ENCODE results near the gene APH1B. TPM values are rescaled to one million over a fixed set of nuclear protein-coding genes. Genes with fewer than 3 reads are reported as not detected.

Gene APH1B
- total RNA-seq, 1 experiment from 2014 or later: 20.9 TPM

DNA sequence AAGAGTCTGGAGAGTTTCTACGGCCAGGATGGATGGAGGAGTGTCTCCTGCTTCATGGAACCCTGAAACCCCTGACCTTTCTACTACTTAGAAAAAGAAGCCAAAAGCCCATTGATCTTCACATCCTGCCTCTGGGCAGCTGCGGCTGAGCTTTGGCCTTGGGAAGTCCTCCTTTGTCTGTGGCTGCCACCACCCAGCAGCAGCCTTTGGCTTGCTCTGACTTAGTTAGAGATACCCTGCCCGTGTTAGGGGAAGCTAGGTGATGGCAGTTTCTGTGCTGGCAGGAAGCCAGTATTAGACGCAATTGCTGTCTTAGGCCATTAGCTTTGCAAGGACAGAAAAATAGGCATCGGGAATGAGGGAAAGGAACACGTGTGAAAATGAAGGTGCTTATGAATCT, 18.8 kb downstream of the APH1B start:
- H3K18ac ChIP-seq (ENCODE audit: insufficient read length, low read depth, low read length): no peak overlapping the region
- TF ChIP-seq CTCF (conservative IDR thresholded peaks at IDR 0.05): no peak
- H2BK5ac ChIP-seq (ENCODE audit: insufficient read length, low read length): no peak overlapping the region
- H3K27ac ChIP-seq (ENCODE audit: insufficient read length, low read depth, low read length): no peak overlapping the region
- H2BK15ac ChIP-seq (ENCODE audit: low read depth, low read length): no peak overlapping the region
- no peak overlapping the region for H4K91ac ChIP-seq (ENCODE audit: insufficient read length, low read depth, low read length)
- H4K20me1 ChIP-seq (ENCODE audit: control insufficient read depth, insufficient read depth, insufficient read length): no peaks in the 10 kb centered on the region
- no peak overlapping the region for H3K23ac ChIP-seq (ENCODE audit: insufficient read length, low read depth, low read length)
- H2AK5ac ChIP-seq (ENCODE audit: insufficient read length, low read length): no peak overlapping the region
- H3K9me3 Mint-ChIP-seq: no peaks in the 10 kb centered on the region
- H3K14ac ChIP-seq (ENCODE audit: insufficient read depth, low read length): no peak overlapping the region
- H3K27me3 Mint-ChIP-seq (ENCODE audit: low read depth): no peaks in the 10 kb centered on the region
- no peak overlapping the region for H3K4ac ChIP-seq (ENCODE audit: low read depth, low read length)
- H3K27ac Mint-ChIP-seq: no peak overlapping the region
- H2BK120ac ChIP-seq (ENCODE audit: low read depth, low read length, poor library complexity, severe bottlenecking): no peak overlapping the region
- H3K4me1 ChIP-seq (ENCODE audit: insufficient read depth, low read length): no peaks in the 10 kb centered on the region
- H2BK12ac ChIP-seq (ENCODE audit: insufficient read length, low read depth, low read length): no peak overlapping the region
- H2AFZ ChIP-seq (ENCODE audit: low read length): no peak overlapping the region
- no peak overlapping the region for H3T11ph ChIP-seq (ENCODE audit: low read length)
- no peak overlapping the region for H3K56ac ChIP-seq (ENCODE audit: insufficient read length, low read depth, low read length)
- H3K4me1 Mint-ChIP-seq: peaks cover 4 to 11% of the 10 kb centered on the region in 2 experiments; a peak in 3 of 4 replicates
- no peaks in the 10 kb centered on the region for H3K23me2 ChIP-seq (ENCODE audit: insufficient read length, low read depth, low read length, poor library complexity, severe bottlenecking)
- no peak overlapping the region for H4K8ac ChIP-seq (replicated peaks; ENCODE audit: insufficient read length, low read depth, low read length)
- H3K9me3 ChIP-seq (ENCODE audit: control insufficient read depth, low read depth, low read length): no peaks in the 10 kb centered on the region
- H3K36me3 Mint-ChIP-seq (ENCODE audit: insufficient read depth in 1 of 3, low read depth in 3 of 3): peaks cover 0 to 13% (median 7%) of the 10 kb centered on the region in 3 experiments; a peak in 4 of 7 replicates
- no peak overlapping the region for H3K9ac ChIP-seq (ENCODE audit: extremely low read depth, insufficient read length, low read length)
- H3K79me2 ChIP-seq (ENCODE audit: insufficient read depth, low read length): no peaks in the 10 kb centered on the region
- no peak overlapping the region for H3K4me2 ChIP-seq (ENCODE audit: insufficient read depth, insufficient read length, low read length)
- no peaks in the 10 kb centered on the region for H3K27me3 ChIP-seq (ENCODE audit: insufficient read depth, low read length)
- H3K79me1 ChIP-seq (ENCODE audit: insufficient read depth, low read depth, low read length, poor library complexity, severe bottlenecking): no peaks in the 10 kb centered on the region
- H3K4me3 Mint-ChIP-seq: no peak overlapping the region
- DNase-seq: no peak
- no peak overlapping the region for H2BK20ac ChIP-seq (ENCODE audit: low read depth, low read length, poor library complexity, severe bottlenecking)
- WGBS (ENCODE audit: extremely low coverage, insufficient read length, low lambda C conversion rate): no CpG with 5 or more reads among the region's 6 CpGs
- no peak overlapping the region for H4K5ac ChIP-seq (ENCODE audit: insufficient read length, low read depth, low read length)
